HL-60 (cell line): ENCODE results near the gene COG2.

Source experiments
- DNase-seq, 2 experiments: peaks; one replicate each; pipeline ENCODE4 v3.0.0-alpha.2; 2010 to 2020; ENCODE audit warnings: low read depth in 1 of 2, low spot score in 1 of 2
- H3K27ac ChIP-seq: fragments of 250-450 bp; sonication (Bioruptor Pico); replicated peaks from 2 replicates; pipeline ENCODE4 v1.5.1; 2020; ENCODE audit warnings: mild to moderate bottlenecking, moderate library complexity
- H3K27me3 ChIP-seq: fragments of 250-450 bp; sonication (Bioruptor Pico); 2 replicates; pipeline ENCODE4 v1.5.1; 2021; ENCODE audit warnings: mild to moderate bottlenecking, moderate library complexity; ENCODE audit not compliant: insufficient read depth, poor library complexity, severe bottlenecking
- H3K4me3 ChIP-seq: replicated peaks from 2 replicates; pipeline ENCODE4 v1.5.1; 2011; ENCODE audit warnings: mild to moderate bottlenecking, control low read depth, low read length; ENCODE audit not compliant: insufficient read depth
- CTCF ChIP-seq: IDR thresholded peaks from one replicate; pipeline ENCODE4 v1.5.1; 2011; ENCODE audit warnings: low read length, control low read depth, inconsistent platforms; ENCODE audit not compliant: insufficient read depth
- GABPA ChIP-seq: IDR thresholded peaks from 2 replicates; pipeline ENCODE4 v1.6.1; 2012; ENCODE audit warnings: low read depth
- POLR2AphosphoS5 ChIP-seq: IDR thresholded peaks from 2 replicates; pipeline ENCODE4 v1.6.1; 2012; ENCODE audit warnings: low read depth
- REST ChIP-seq: IDR thresholded peaks from 2 replicates; pipeline ENCODE4 v1.6.1; 2012; ENCODE audit warnings: low read depth; ENCODE audit not compliant: insufficient replicate concordance
- SPI1 ChIP-seq: IDR thresholded peaks from 2 replicates; pipeline ENCODE4 v1.6.1; 2012; ENCODE audit warnings: low read depth, mild to moderate bottlenecking, borderline replicate concordance

Gene COG2

GRCh38 chr1:230622151-230622550 is 20.1 kb upstream of the COG2 start:
- TF ChIP-seq GABPA: no peak
- TF ChIP-seq REST: no peak
- no peak for TF ChIP-seq POLR2AphosphoS5
- no peak for TF ChIP-seq SPI1
- no peak for TF ChIP-seq CTCF
- no peak for DNase-seq
- no peak overlapping the region for H3K27ac ChIP-seq

GRCh38 chr1:230624097-230624713 is 18.1 kb upstream of the COG2 start:
- DNase-seq: no peak
- Histone ChIP-seq H3K27ac (no peak overlapping the region), H3K4me3 (no peak overlapping the region), H3K27me3 (peaks cover 2% of the 10 kb centered on the region)
- no peak for TF ChIP-seq REST
- no peak for TF ChIP-seq GABPA
- TF ChIP-seq POLR2AphosphoS5: no peak
- TF ChIP-seq SPI1: no peak
- no peak for TF ChIP-seq CTCF

More at GRCh38 chr1:230622151-230622550, 20.1 kb upstream of the COG2 start:
- no peaks in the 10 kb centered on the region for H3K27me3 ChIP-seq
- no peak overlapping the region for H3K4me3 ChIP-seq

- Histone ChIP-seq H3K27ac (no peak overlapping the region), H3K27me3 (peaks cover 2% of the 10 kb centered on the region), H3K4me3 (no peak overlapping the region)
- DNase-seq: no peak
- TF ChIP-seq POLR2AphosphoS5 (no peak), GABPA (no peak), REST (no peak), CTCF (no peak), SPI1 (no peak)
These were observed 16.0 kb upstream of the COG2 start for GRCh38 chr1:230626232-230626631.
